GM13977 (cell line): ENCODE results near the gene FAAP20.

Experiments
- DNase-seq: peaks from one replicate; pipeline ENCODE4 v3.0.0; 2012; ENCODE audit warnings: low spot score
- in situ Hi-C: fragments of 300-500 bp; cut with MboI; formaldehyde crosslinking; loops from one replicate; pipeline ENCODE4 v1.12.0; 2022; ENCODE audit warnings: low sequenced_read_pairs, low pct_unique_long_range_greater_than_20kb, mixed read lengths, inconsistent platforms; ENCODE audit not compliant: unreplicated experiment
- TF ChIP-seq, protein P1 (sequence below): IDR thresholded peaks from 2 replicates; pipeline ENCODE4 v1.5.1; 2012; ENCODE audit warnings: mild to moderate bottlenecking, control low read depth; ENCODE audit not compliant: insufficient read depth; ENCODE audit errors: extremely low read depth, missing control alignments

FAAP20 gene

GRCh38 chr1:2203671-2204414, 9.3 kb upstream of the FAAP20 start:
- TF ChIP-seq, protein P1, sequence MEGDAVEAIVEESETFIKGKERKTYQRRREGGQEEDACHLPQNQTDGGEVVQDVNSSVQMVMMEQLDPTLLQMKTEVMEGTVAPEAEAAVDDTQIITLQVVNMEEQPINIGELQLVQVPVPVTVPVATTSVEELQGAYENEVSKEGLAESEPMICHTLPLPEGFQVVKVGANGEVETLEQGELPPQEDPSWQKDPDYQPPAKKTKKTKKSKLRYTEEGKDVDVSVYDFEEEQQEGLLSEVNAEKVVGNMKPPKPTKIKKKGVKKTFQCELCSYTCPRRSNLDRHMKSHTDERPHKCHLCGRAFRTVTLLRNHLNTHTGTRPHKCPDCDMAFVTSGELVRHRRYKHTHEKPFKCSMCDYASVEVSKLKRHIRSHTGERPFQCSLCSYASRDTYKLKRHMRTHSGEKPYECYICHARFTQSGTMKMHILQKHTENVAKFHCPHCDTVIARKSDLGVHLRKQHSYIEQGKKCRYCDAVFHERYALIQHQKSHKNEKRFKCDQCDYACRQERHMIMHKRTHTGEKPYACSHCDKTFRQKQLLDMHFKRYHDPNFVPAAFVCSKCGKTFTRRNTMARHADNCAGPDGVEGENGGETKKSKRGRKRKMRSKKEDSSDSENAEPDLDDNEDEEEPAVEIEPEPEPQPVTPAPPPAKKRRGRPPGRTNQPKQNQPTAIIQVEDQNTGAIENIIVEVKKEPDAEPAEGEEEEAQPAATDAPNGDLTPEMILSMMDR = no peak
- in situ Hi-C loops = no loop called here
- no peak for DNase-seq

- in situ Hi-C loops = no loop called here
- TF ChIP-seq, protein P1 = no peak
- DNase-seq = no peak
Measured at GRCh38 chr1:2202843-2203601, 8.4 kb upstream of the FAAP20 start.

DNA sequence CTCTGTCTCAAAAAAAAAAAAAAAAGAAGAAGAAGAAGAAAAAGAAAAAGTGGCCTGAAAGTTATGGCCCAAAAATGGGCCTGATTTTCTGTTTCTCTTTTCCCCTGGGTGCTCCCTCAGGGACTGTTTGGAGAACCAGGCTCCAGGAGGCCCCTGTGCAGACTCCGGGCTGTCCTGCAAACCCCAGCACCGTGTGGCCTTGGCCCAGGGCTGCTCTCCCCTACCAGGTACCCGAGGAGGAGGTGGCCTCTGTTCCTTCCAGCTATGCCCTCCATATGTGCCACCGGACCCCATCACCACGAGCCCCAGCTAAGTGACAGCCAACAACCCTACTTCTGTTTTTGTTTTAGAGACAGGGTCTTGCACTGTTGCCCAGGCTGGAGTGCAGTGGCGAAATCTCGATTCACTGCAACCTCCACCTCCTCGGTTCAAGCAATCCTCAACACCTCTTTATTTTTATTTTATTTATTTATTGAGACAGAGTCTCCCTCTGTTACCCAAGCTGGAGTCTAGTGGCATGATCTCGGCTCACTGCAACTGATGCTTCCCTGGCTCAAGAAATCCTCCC, 7.5 kb upstream of the FAAP20 start:
- TF ChIP-seq, protein P1 = no peak
- no peak for DNase-seq
- in situ Hi-C loops = no loop called here

GRCh38 chr1:2201062-2201461, 6.5 kb upstream of the FAAP20 start:
- in situ Hi-C loops = no loop called here
- DNase-seq = no peak
- TF ChIP-seq, protein P1 = no peak

GRCh38 chr1:2200308-2200943, 5.9 kb upstream of the FAAP20 start:
- TF ChIP-seq, protein P1 = no peak
- in situ Hi-C loops = no loop called here
- no peak for DNase-seq
